SK-N-SH (cell line): ENCODE measurements around the gene DNAJB6.

ENCODE experiments used
- GABPA ChIP-seq: IDR thresholded peaks from 2 replicates; pipeline ENCODE4 v1.4.0; 2012; ENCODE audit warnings: low read depth, mild to moderate bottlenecking
- JUND ChIP-seq: IDR thresholded peaks from 2 replicates; pipeline ENCODE4 v1.4.0; 2012
- SIN3A ChIP-seq: IDR thresholded peaks from 2 replicates; pipeline ENCODE4 v1.6.1; 2012; ENCODE audit warnings: low read depth, mild to moderate bottlenecking, low read length, moderate library complexity, borderline replicate concordance
- TF ChIP-seq, protein P1 (sequence below): fragments of 200-600 bp; sonication (generic); IDR thresholded peaks from 2 replicates; pipeline ENCODE4 v1.6.1; 2017; ENCODE audit warnings: antibody characterized with exemption, mild to moderate bottlenecking, moderate library complexity

DNA sequence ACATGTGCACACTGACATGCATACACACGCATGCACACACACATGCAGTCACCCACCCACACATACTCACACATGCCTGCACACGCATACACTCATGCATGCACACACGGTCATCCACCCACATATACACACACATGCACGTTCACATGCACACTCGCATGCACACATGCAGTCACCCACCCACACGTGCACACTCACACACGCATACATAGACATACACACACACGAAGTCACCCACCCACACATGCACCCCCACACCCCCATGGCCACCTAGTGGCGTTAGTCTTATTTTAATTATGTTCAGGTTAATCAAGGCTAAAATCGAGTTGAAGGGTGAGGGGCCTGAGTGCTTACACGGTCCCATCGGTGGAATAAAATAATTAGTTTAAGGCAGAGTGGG lies 96.8 kb downstream of the DNAJB6 start:
- TF ChIP-seq, protein P1, sequence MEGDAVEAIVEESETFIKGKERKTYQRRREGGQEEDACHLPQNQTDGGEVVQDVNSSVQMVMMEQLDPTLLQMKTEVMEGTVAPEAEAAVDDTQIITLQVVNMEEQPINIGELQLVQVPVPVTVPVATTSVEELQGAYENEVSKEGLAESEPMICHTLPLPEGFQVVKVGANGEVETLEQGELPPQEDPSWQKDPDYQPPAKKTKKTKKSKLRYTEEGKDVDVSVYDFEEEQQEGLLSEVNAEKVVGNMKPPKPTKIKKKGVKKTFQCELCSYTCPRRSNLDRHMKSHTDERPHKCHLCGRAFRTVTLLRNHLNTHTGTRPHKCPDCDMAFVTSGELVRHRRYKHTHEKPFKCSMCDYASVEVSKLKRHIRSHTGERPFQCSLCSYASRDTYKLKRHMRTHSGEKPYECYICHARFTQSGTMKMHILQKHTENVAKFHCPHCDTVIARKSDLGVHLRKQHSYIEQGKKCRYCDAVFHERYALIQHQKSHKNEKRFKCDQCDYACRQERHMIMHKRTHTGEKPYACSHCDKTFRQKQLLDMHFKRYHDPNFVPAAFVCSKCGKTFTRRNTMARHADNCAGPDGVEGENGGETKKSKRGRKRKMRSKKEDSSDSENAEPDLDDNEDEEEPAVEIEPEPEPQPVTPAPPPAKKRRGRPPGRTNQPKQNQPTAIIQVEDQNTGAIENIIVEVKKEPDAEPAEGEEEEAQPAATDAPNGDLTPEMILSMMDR, result no peak
- TF ChIP-seq JUND (no peak), SIN3A (no peak), GABPA (no peak)
